HEK293 (cell line): ENCODE measurements around the gene TNNT2.

Source experiments
- AEBP2 ChIP-seq: fragments of 450-650 bp; formaldehyde crosslinking; IDR thresholded peaks from 2 replicates; pipeline ENCODE4 v1.5.1; 2016; ENCODE audit warnings: missing biosample characterization, missing genetic modification characterization, borderline replicate concordance
- ATF2 ChIP-seq: fragments of 450-650 bp; formaldehyde crosslinking; IDR thresholded peaks from 2 replicates; pipeline ENCODE4 v1.5.1; 2016; ENCODE audit warnings: missing biosample characterization, missing genetic modification characterization, low read depth
- BCL6B ChIP-seq: fragments of 450-650 bp; formaldehyde crosslinking; IDR thresholded peaks from 2 replicates; pipeline ENCODE4 v1.5.1; 2017; ENCODE audit warnings: missing biosample characterization, missing genetic modification characterization
- EGR2 ChIP-seq: fragments of 450-650 bp; formaldehyde crosslinking; IDR thresholded peaks from 2 replicates; pipeline ENCODE4 v1.5.1; 2016; ENCODE audit warnings: low read depth, missing biosample characterization, missing genetic modification characterization
- GLI2 ChIP-seq: fragments of 450-650 bp; formaldehyde crosslinking; IDR thresholded peaks from 2 replicates; pipeline ENCODE4; 2017; ENCODE audit warnings: missing biosample characterization, missing genetic modification characterization, low read depth, borderline replicate concordance
- HOXC10 ChIP-seq: sonication (generic); formaldehyde crosslinking; IDR thresholded peaks from 2 replicates; pipeline ENCODE4 v1.8.1; 2023; ENCODE audit warnings: mild to moderate bottlenecking, missing genetic modification reagents
- HOXD13 ChIP-seq: sonication (generic); formaldehyde crosslinking; IDR thresholded peaks from 2 replicates; pipeline ENCODE4 v1.8.0; 2022; ENCODE audit warnings: missing genetic modification reagents, borderline replicate concordance
- KLF1 ChIP-seq: fragments of 450-650 bp; formaldehyde crosslinking; IDR thresholded peaks from 2 replicates; pipeline ENCODE4 v1.5.1; 2016; ENCODE audit warnings: missing biosample characterization, missing genetic modification characterization
- KLF9 ChIP-seq: fragments of 450-650 bp; formaldehyde crosslinking; IDR thresholded peaks from 2 replicates; pipeline ENCODE4 v1.5.1; 2016; ENCODE audit warnings: missing biosample characterization, missing genetic modification characterization, low read depth
- PATZ1 ChIP-seq: fragments of 450-650 bp; formaldehyde crosslinking; IDR thresholded peaks from 2 replicates; pipeline ENCODE4 v1.5.1; 2016; ENCODE audit warnings: missing biosample characterization, missing genetic modification characterization
- ZBTB44 ChIP-seq: fragments of 450-650 bp; IDR thresholded peaks from 2 replicates; pipeline ENCODE4 v1.5.1; 2018; ENCODE audit warnings: missing biosample characterization, mild to moderate bottlenecking, missing genetic modification characterization
- ZBTB48 ChIP-seq: fragments of 450-650 bp; formaldehyde crosslinking; IDR thresholded peaks from 2 replicates; pipeline ENCODE4 v1.5.1; 2016; ENCODE audit warnings: missing biosample characterization, missing genetic modification characterization
- ZNF121 ChIP-seq: fragments of 450-650 bp; formaldehyde crosslinking; IDR thresholded peaks from 2 replicates; pipeline ENCODE4 v1.5.1; 2016; ENCODE audit warnings: missing biosample characterization, missing genetic modification characterization
- ZNF138 ChIP-seq: fragments of 450-650 bp; formaldehyde crosslinking; IDR thresholded peaks from 2 replicates; pipeline ENCODE4 v1.5.1; 2016; ENCODE audit warnings: missing biosample characterization, missing genetic modification characterization, borderline replicate concordance
- ZNF146 ChIP-seq: fragments of 450-650 bp; formaldehyde crosslinking; IDR thresholded peaks from 2 replicates; pipeline ENCODE4 v1.5.1; 2016; ENCODE audit warnings: missing biosample characterization, missing genetic modification characterization
- ZNF148 ChIP-seq: fragments of 450-650 bp; formaldehyde crosslinking; IDR thresholded peaks from 2 replicates; pipeline ENCODE4 v1.5.0; 2017; ENCODE audit warnings: missing biosample characterization, missing genetic modification characterization, borderline replicate concordance
- ZNF223 ChIP-seq: fragments of 450-650 bp; formaldehyde crosslinking; IDR thresholded peaks from 2 replicates; pipeline ENCODE4 v1.5.1; 2016; ENCODE audit warnings: missing biosample characterization, missing genetic modification characterization
- ZNF354C ChIP-seq: fragments of 450-650 bp; formaldehyde crosslinking; IDR thresholded peaks from 2 replicates; pipeline ENCODE4 v1.5.1; 2016; ENCODE audit warnings: missing biosample characterization, missing genetic modification characterization, low read depth, borderline replicate concordance
- ZNF514 ChIP-seq: fragments of 450-650 bp; formaldehyde crosslinking; IDR thresholded peaks from 2 replicates; pipeline ENCODE4 v1.5.1; 2016; ENCODE audit warnings: missing biosample characterization, missing genetic modification characterization
- ZNF555 ChIP-seq: fragments of 450-650 bp; formaldehyde crosslinking; conservative IDR thresholded peaks from 2 replicates; pipeline ENCODE4 v1.5.1; 2017; ENCODE audit warnings: missing biosample characterization, mild to moderate bottlenecking, missing genetic modification characterization, inconsistent platforms
- ZNF571 ChIP-seq: fragments of 450-650 bp; formaldehyde crosslinking; IDR thresholded peaks from 2 replicates; pipeline ENCODE4 v1.5.0; 2017; ENCODE audit warnings: missing biosample characterization, missing genetic modification characterization
- ZNF692 ChIP-seq: fragments of 450-650 bp; formaldehyde crosslinking; IDR thresholded peaks from 2 replicates; pipeline ENCODE4 v1.5.1; 2016; ENCODE audit warnings: missing biosample characterization, missing genetic modification characterization
- ZNF768 ChIP-seq: fragments of 450-650 bp; formaldehyde crosslinking; IDR thresholded peaks from 2 replicates; pipeline ENCODE4 v1.5.1; 2018; ENCODE audit warnings: missing biosample characterization, mild to moderate bottlenecking, missing genetic modification characterization
- ZNF777 ChIP-seq: fragments of 450-650 bp; formaldehyde crosslinking; IDR thresholded peaks from 2 replicates; pipeline ENCODE4 v1.5.1; 2017; ENCODE audit warnings: missing biosample characterization, missing genetic modification characterization, borderline replicate concordance
- ZNF785 ChIP-seq: fragments of 450-650 bp; formaldehyde crosslinking; IDR thresholded peaks from 2 replicates; pipeline ENCODE4 v1.5.1; 2016; ENCODE audit warnings: missing biosample characterization, missing genetic modification characterization
- ZSCAN18 ChIP-seq: fragments of 450-650 bp; formaldehyde crosslinking; IDR thresholded peaks from 2 replicates; pipeline ENCODE4 v1.5.1; 2016; ENCODE audit warnings: missing biosample characterization, missing genetic modification characterization
- ZSCAN30 ChIP-seq: fragments of 450-650 bp; IDR thresholded peaks from 2 replicates; pipeline ENCODE4 v1.5.1; 2018; ENCODE audit warnings: missing biosample characterization, mild to moderate bottlenecking, missing genetic modification characterization, moderate library complexity

Gene TNNT2

GRCh38 chr1:201309416-201309815 lies 68.1 kb downstream of the TNNT2 start (continued):
- TF ChIP-seq ZNF354C (tag by site-specific recombination) (no peak), ZNF223 (no peak), ZSCAN30 (no peak; the same call in 1 of the 2 replicates), HOXC10 (CRISPR knock-in tag) (no peak), ZNF555 (tag by site-specific recombination) (no peak), ZNF777 (tag by site-specific recombination) (no peak), ZNF768 (no peak), EGR2 (peak; percentile 66), ZNF146 (no peak), GLI2 (tag by site-specific recombination) (no peak), ZNF138 (tag by site-specific recombination) (no peak), BCL6B (tag by site-specific recombination) (no peak), ZBTB44 (peak; percentile 87), ZBTB48 (no peak), PATZ1 (tag by site-specific recombination) (peak; percentile 75), ZNF514 (no peak), ZNF148 (tag by site-specific recombination) (no peak), ZNF692 (tag by site-specific recombination) (no peak), AEBP2 (tag by site-specific recombination) (no peak), ZSCAN18 (no peak), KLF1 (tag by site-specific recombination) (peak; percentile 70), HOXD13 (no peak), KLF9 (tag by site-specific recombination) (peak; percentile 87), ZNF121 (tag by site-specific recombination) (no peak), ZNF571 (tag by site-specific recombination) (no peak), ZNF785 (tag by site-specific recombination) (no peak), ATF2 (tag by site-specific recombination) (no peak)
